GM12878 (cell line): ENCODE data around the gene TMEM161B. TPM values are rescaled to one million over a fixed set of nuclear protein-coding genes. Genes with fewer than 3 reads are reported as not detected.

Experiments used
- ATAC-seq: fragments of 200-7000 bp; cut with Tn5 transposase; 3 replicates; pipeline ENCODE4 v1.9.1; 2020; ENCODE audit warnings: mild to moderate bottlenecking, moderate library complexity
- BruUV-seq: library from RNA; stranded (reverse); fragments of 400-500 nt; replicated peaks from 2 replicates; lab custom pipeline; 2021; lab: Mats Ljungman, UMichigan
- CTCF ChIA-PET: fragments of 300-600 bp; sonication (Branson Sonifier 250); formaldehyde crosslinking; extraction: SDS; loops from one replicate; lab custom pipeline; 2021; ENCODE audit warnings: inconsistent platforms; lab: Yijun Ruan, JAX
- POLR2A ChIA-PET: fragments of 350-600 bp; formaldehyde crosslinking; extraction: SDS; loops from one replicate; lab custom pipeline; 2021; ENCODE audit warnings: inconsistent platforms; lab: Charles Lee
- RAD21 ChIA-PET: fragments of 300-600 bp; sonication (Branson Sonifier 250); formaldehyde crosslinking; loops from one replicate; lab custom pipeline; 2023; ENCODE audit warnings: antibody characterized with exemption; ENCODE audit not compliant: unreplicated experiment; lab: Charles Lee
- SMC1A ChIA-PET: fragments of 300-600 bp; sonication (Branson Sonifier 250); formaldehyde crosslinking; loops from one replicate; lab custom pipeline; 2023; ENCODE audit not compliant: unreplicated experiment, uncharacterized antibody; lab: Charles Lee
- DNase-seq: peaks from one replicate; pipeline ENCODE4 v3.0.0-alpha.2; 2011; ENCODE audit warnings: low read depth, low spot score
- FAIRE-seq: peaks from 3 replicates; lab custom pipeline; 2011; peaks lifted over from hg19 to GRCh38; lab: Jason Lieb, UNC
- H2AFZ ChIP-seq: 2 replicates; pipeline ENCODE4 v1.6.0; 2011; ENCODE audit warnings: low read depth, low read length, control low read depth; ENCODE audit not compliant: control insufficient read depth
- H3K27ac ChIP-seq: 2 replicates; pipeline ENCODE4 v1.5.1; 2011; ENCODE audit warnings: control low read depth; ENCODE audit not compliant: control insufficient read depth, insufficient read depth
- H3K27me3 ChIP-seq, 2 experiments: replicated peaks in 1 of 2; 2 replicates each; pipeline versions ENCODE4 v1.6.0 to v1.6.1; 2011; ENCODE audit warnings: low read length in 1 of 2; ENCODE audit not compliant: control insufficient read depth in 2 of 2, insufficient read depth in 2 of 2
- H3K36me3 ChIP-seq, 2 experiments: 2 replicates each; pipeline ENCODE4 v1.5.1; 2011; ENCODE audit warnings: low read length in 1 of 2; ENCODE audit not compliant: control insufficient read depth in 2 of 2, insufficient read depth in 2 of 2
- H3K4me1 ChIP-seq: 2 replicates; pipeline ENCODE4 v1.6.1; 2011; ENCODE audit warnings: mild to moderate bottlenecking, low read length, moderate library complexity, mixed read lengths; ENCODE audit not compliant: control insufficient read depth, insufficient read depth
- H3K4me2 ChIP-seq: 2 replicates; pipeline ENCODE4 v1.6.0; 2011; ENCODE audit warnings: control low read depth; ENCODE audit not compliant: control insufficient read depth, insufficient read depth
- H3K4me3 ChIP-seq: fragments of 200-600 bp; sonication (generic); 2 replicates; pipeline ENCODE4 v1.5.1; 2016
- H3K79me2 ChIP-seq: 2 replicates; pipeline ENCODE4 v1.6.0; 2011; ENCODE audit warnings: low read length; ENCODE audit not compliant: control insufficient read depth, insufficient read depth
- H3K9ac ChIP-seq: 2 replicates; pipeline ENCODE4 v1.8.0; 2011; ENCODE audit warnings: low read length, control low read depth, mixed read lengths; ENCODE audit not compliant: control insufficient read depth, insufficient read depth
- H3K9me3 ChIP-seq: replicated peaks from 3 replicates; pipeline ENCODE4 v1.5.1; 2011; ENCODE audit warnings: mild to moderate bottlenecking, low read length; ENCODE audit not compliant: control insufficient read depth, insufficient read depth
- H4K20me1 ChIP-seq: 2 replicates; pipeline ENCODE4 v1.6.0; 2011; ENCODE audit not compliant: control insufficient read depth, insufficient read depth
- BRCA1 ChIP-seq: IDR thresholded peaks from 2 replicates; pipeline ENCODE4 v1.6.1; 2011; ENCODE audit warnings: low read depth, low read length, improper control_type of control experiment
- CHD2 ChIP-seq: IDR thresholded peaks from 2 replicates; pipeline ENCODE4 v1.6.1; 2011; ENCODE audit warnings: low read depth, low read length, improper control_type of control experiment, borderline replicate concordance
- DPF2 ChIP-seq: fragments of 450-650 bp; IDR thresholded peaks from 2 replicates; pipeline ENCODE4 v1.6.1; 2017; ENCODE audit warnings: mild to moderate bottlenecking
- EED ChIP-seq: sonication (generic); IDR thresholded peaks from 2 replicates; pipeline ENCODE4 v1.6.1; 2016; ENCODE audit warnings: antibody characterized with exemption, low read depth
- ETV6 ChIP-seq, 2 experiments: fragments of 450-650 bp in 1 of 2; IDR thresholded peaks in 1 of 2; conservative IDR thresholded peaks in 1 of 2; 2 replicates each; pipeline ENCODE4 v1.6.1; 2014; ENCODE audit warnings: antibody characterized with exemption in 1 of 2, borderline replicate concordance in 1 of 2, low read depth in 1 of 2, mild to moderate bottlenecking in 1 of 2, moderate library complexity in 1 of 2
- HDGF ChIP-seq: fragments of 450-650 bp; IDR thresholded peaks from 2 replicates; pipeline ENCODE4 v1.6.1; 2016; ENCODE audit warnings: antibody characterized with exemption
- IKZF2 ChIP-seq, 2 experiments: fragments of 450-650 bp; IDR thresholded peaks; 2 replicates each; pipeline ENCODE4 v1.6.1; 2017; ENCODE audit warnings: mild to moderate bottlenecking in 2 of 2, moderate library complexity in 2 of 2
- MAX ChIP-seq: IDR thresholded peaks from 2 replicates; pipeline ENCODE4 v1.6.1; 2012; ENCODE audit warnings: low read depth, low read length, improper control_type of control experiment
- NR2C1 ChIP-seq: fragments of 450-650 bp; IDR thresholded peaks from 2 replicates; pipeline ENCODE4 v1.6.1; 2017; ENCODE audit warnings: antibody characterized with exemption, mild to moderate bottlenecking, moderate library complexity
- RB1 ChIP-seq: fragments of 450-650 bp; formaldehyde crosslinking; IDR thresholded peaks from 2 replicates; pipeline ENCODE4 v1.6.1; 2017; ENCODE audit warnings: mild to moderate bottlenecking, borderline replicate concordance
- SIX5 ChIP-seq: IDR thresholded peaks from 2 replicates; pipeline ENCODE4 v1.6.1; 2011; ENCODE audit warnings: mild to moderate bottlenecking, low read depth, low read length, moderate library complexity; ENCODE audit not compliant: severe bottlenecking
- SREBF2 ChIP-seq: IDR thresholded peaks from 2 replicates; pipeline ENCODE4 v1.6.1; 2012; ENCODE audit warnings: mild to moderate bottlenecking, low read length
- SRF ChIP-seq, 2 experiments: IDR thresholded peaks; 2 replicates each; pipeline ENCODE4 v1.6.1; 2011; ENCODE audit warnings: low read depth in 2 of 2, low read length in 2 of 2, mild to moderate bottlenecking in 1 of 2, moderate library complexity in 1 of 2
- USF1 ChIP-seq: IDR thresholded peaks from 2 replicates; pipeline ENCODE4 v1.6.1; 2011; ENCODE audit warnings: borderline replicate concordance, low read depth, mild to moderate bottlenecking, moderate library complexity, mixed read lengths, low read length; ENCODE audit not compliant: insufficient read depth; ENCODE audit errors: extremely low read length
- in situ Hi-C: fragments of 300-500 bp; cut with MboI; formaldehyde crosslinking; loops from 9 replicates; pipeline ENCODE4 v1.14.3; 2018; ENCODE audit warnings: mixed read lengths
- intact Hi-C: fragments of 100-400 bp; cut with micrococcal nuclease; formaldehyde crosslinking; loops from one replicate; pipeline ENCODE4 v1.14.2; 2022; ENCODE audit not compliant: unreplicated experiment
- polyA plus RNA-seq, 11 experiments: library from polyadenylated mRNA; depleted of rRNA in 4 of 11; unstranded in 6 of 11; stranded (reverse) in 5 of 11; fragments of >200 nt; fragmentation: Nextera tagmentation in 4 of 11; fragmentation: Illumina TruSeq in 1 of 11; extraction: Ambion mirVana in 4 of 11; extraction: Trizol in 1 of 11; gene quantifications; 1 replicate in 1 of 11; 2 replicates in 10 of 11; pipeline versions ENCODE4 v1.2.1 to v1.2.3, GENCODE V29; 2011 to 2016; ENCODE audit warnings: inconsistent platforms in 2 of 11, missing spikeins in 2 of 11, low read depth in 1 of 11
- total RNA-seq, 4 experiments: library from RNA; depleted of rRNA in 3 of 4; stranded (reverse); fragments of >200 nt in 3 of 4; fragmentation: Illumina TruSeq in 1 of 4; extraction: Trizol in 1 of 4; gene quantifications; 2 replicates each; pipeline versions ENCODE4 v1.2.1 to v1.2.3, GENCODE V29; 2013 to 2021

TMEM161B gene
- total and polyA plus RNA-seq, 10 of the 15 experiments (the other 5 are each of a cell fraction or from before 2014, with no cell fraction given) = 13.8 to 38.9 (median 25.0) TPM

GRCh38 chr5:88276378-88276777 is 7.7 kb upstream of the TMEM161B start (continued):
- no peak for TF ChIP-seq SIX5
- TF ChIP-seq DPF2 = no peak
- no peak for TF ChIP-seq SRF (IDR thresholded peaks at IDR 0.05; ENCODE audit: low read depth in 2 of 2, low read length in 2 of 2)
- TF ChIP-seq EED = no peak
- TF ChIP-seq IKZF2 (IDR thresholded peaks at IDR 0.05) = no peak
- no peak for TF ChIP-seq BRCA1
- TF ChIP-seq MAX = no peak

- BruUV-seq = no TSS peak
Measured at GRCh38 chr5:88275581-88275980, 6.9 kb upstream of the TMEM161B start.

More at GRCh38 chr5:88275581-88275980, 6.9 kb upstream of the TMEM161B start:
- Histone ChIP-seq H3K4me3 (no peak overlapping the region), H3K27ac (no peak overlapping the region), H3K4me2 (no peak overlapping the region), H3K79me2 (peaks cover 2% of the 10 kb centered on the region), H3K4me1 (no peaks in the 10 kb centered on the region), H3K36me3 (peaks cover 0 to 13% of the 10 kb centered on the region in 2 experiments; a peak in 2 of 4 replicates), H3K27me3 (no peaks in the 10 kb centered on the region), H3K9ac (no peak overlapping the region), H3K9me3 (no peaks in the 10 kb centered on the region), H4K20me1 (no peaks in the 10 kb centered on the region), H2AFZ (no peak overlapping the region)
- POLR2A ChIA-PET = no interaction called here
- FAIRE-seq (no peak), DNase-seq (no peak), ATAC-seq (no peak)
- RAD21 ChIA-PET = no interaction called here
- CTCF ChIA-PET = no interaction called here
- intact Hi-C loops (no loop called here), in situ Hi-C loops (no loop called here)
- no peak for TF ChIP-seq ETV6 (conservative IDR thresholded peaks at IDR 0.05 in 1 of 2, IDR thresholded peaks at IDR 0.05 in 1 of 2; ENCODE audit: borderline replicate concordance in 1 of 2, low read depth in 1 of 2)
- TF ChIP-seq CHD2 = no peak
- no peak for TF ChIP-seq HDGF
- no peak for TF ChIP-seq SREBF2
- TF ChIP-seq EED = no peak
- TF ChIP-seq NR2C1 = no peak
- TF ChIP-seq USF1 = no peak
- no peak for TF ChIP-seq RB1
- SMC1A ChIA-PET = no interaction called here
